ENCODE measurements around the gene CCDC183.

- TF ChIP-seq CTCF (IDR thresholded peaks at IDR 0.05) (no peak), EP300 (IDR thresholded peaks at IDR 0.05) (no peak), POLR2A (IDR thresholded peaks at IDR 0.05) (no peak)
These were observed 3.1 kb downstream of the CCDC183 start for GRCh38 chr9:136799079-136799853.
